Measurements from ENCODE around the gene EVA1C. TPM values are rescaled to one million over a fixed set of nuclear protein-coding genes. Genes with fewer than 3 reads are reported as not detected.

The EVA1C gene
- total and polyA plus RNA-seq, 2 donors from 2014 or later = 13.8 to 63.4 TPM

DNA sequence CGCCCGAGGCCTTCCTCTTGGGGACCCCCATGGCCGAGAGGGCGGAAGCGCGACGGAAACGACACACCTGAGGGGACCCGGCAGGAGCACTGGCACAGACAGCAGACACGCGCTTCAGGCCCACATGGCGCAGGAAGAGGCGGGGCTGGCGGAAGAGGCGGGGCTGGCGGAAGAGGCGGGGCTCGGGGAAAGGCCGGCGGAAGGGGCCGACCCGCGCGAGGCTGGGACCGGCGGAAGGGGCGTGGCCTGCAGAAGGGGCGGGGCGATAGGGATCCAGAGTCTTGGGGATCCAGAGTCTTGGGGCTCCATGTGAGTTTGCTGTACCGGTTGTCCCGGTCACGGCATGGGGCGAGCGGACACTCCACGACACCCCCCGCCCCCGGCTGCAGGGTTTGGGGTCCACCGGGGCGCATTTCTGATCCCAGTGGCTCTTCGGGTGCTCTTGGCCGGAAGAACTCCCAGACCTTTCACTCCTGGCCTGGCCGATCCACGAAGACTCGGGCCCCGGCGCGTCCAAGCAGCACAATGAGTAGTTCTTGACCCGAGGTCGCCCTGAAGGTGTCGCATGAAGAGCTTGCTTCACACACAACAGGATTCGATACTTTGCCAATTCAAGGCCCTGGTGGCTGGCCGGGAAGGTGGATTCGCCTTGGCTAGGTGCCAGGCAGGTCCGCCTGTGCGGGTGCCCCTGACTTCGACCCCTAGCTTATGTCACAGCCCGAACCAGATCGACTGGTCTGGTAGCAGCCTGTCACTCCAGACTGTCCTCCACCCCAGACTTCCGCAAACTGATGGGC lies 19.4 kb upstream of the EVA1C start, which contains the start of gene URB1:
TSS of gene URB1 (minus strand) at position 133 of the 797 bp plus-strand sequence. CDS start at position 31, 102 bp downstream.
- Histone ChIP-seq H3K27me3 (ENCODE audit: control insufficient read depth, insufficient read depth, low read length) (no peaks in the 10 kb centered on the region), H3K4me1 (ENCODE audit: control insufficient read depth in 2 of 3, insufficient read depth in 2 of 3, low read depth in 1 of 3, low read length in 3 of 3) (peaks cover 4 to 8% (median 6%) of the 10 kb centered on the region in 3 donors), H3K9me3 (ENCODE audit: control insufficient read depth in 2 of 3, insufficient read depth in 1 of 3, low read length in 3 of 3) (no peaks in the 10 kb centered on the region), H3K36me3 (ENCODE audit: control insufficient read depth in 2 of 3, insufficient read depth in 3 of 3, low read length in 3 of 3) (no peaks in the 10 kb centered on the region), H3K27ac (ENCODE audit: low read depth in 2 of 2, low read length in 2 of 2) (peak within 1 kb of the TSS; percentile 63 to 91), H3K9ac (ENCODE audit: low read length in 3 of 3) (peak within 1 kb of the TSS; percentile 57 to 85 (median 63)), H3K4me3 (ENCODE audit: low read length in 3 of 3) (peak within 1 kb of the TSS; percentile 79 to 95 (median 85))
- peak; percentile 94 to 98 (median 95) for DNase-seq
- TF ChIP-seq CTCF (IDR thresholded peaks at IDR 0.05; ENCODE audit: borderline replicate concordance, extremely low read depth, insufficient read depth) = no peak
- intact Hi-C loops (cut with DNase I) = no loop called here
- no peak for FAIRE-seq

DNA sequence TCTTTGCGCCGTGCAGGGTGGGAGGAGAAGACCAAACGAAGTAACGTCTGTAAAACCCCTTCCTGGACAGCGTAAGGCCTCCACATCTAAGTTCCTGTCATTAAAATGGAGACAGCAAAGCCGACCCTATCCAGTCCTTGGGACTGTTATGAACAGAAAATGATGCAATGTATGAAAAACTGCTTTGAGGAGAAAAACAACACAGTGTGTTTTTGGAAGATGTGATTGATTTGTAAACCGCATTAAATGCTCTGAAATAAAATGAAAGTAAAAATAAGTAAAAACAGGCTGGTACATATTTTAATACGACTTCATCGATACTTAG lies 18.9 kb upstream of the EVA1C start:
- DNase-seq (no peak), FAIRE-seq (no peak)
- Histone ChIP-seq H3K4me3 (ENCODE audit: low read length in 3 of 3) (peak overlapping the region; percentile 51 to 85 (median 79)), H3K9me3 (ENCODE audit: control insufficient read depth in 2 of 3, insufficient read depth in 1 of 3, low read length in 3 of 3) (no peaks in the 10 kb centered on the region), H3K36me3 (ENCODE audit: control insufficient read depth in 2 of 3, insufficient read depth in 3 of 3, low read length in 3 of 3) (no peaks in the 10 kb centered on the region), H3K27me3 (ENCODE audit: control insufficient read depth, insufficient read depth, low read length) (no peaks in the 10 kb centered on the region), H3K4me1 (ENCODE audit: control insufficient read depth in 2 of 3, insufficient read depth in 2 of 3, low read depth in 1 of 3, low read length in 3 of 3) (peaks cover 4 to 8% (median 6%) of the 10 kb centered on the region in 3 donors), H3K27ac (ENCODE audit: low read depth in 2 of 2, low read length in 2 of 2) (peak overlapping the region; percentile 63 to 91), H3K9ac (ENCODE audit: low read length in 3 of 3) (peak overlapping the region in 2 of 3 donors; percentile 57 to 85)
- intact Hi-C loops (cut with DNase I) = no loop called here
- TF ChIP-seq CTCF (IDR thresholded peaks at IDR 0.05; ENCODE audit: borderline replicate concordance, extremely low read depth, insufficient read depth) = no peak

GRCh38 chr21:32403201-32403777 lies 9.2 kb upstream of the EVA1C start:
- H3K4me3 ChIP-seq (ENCODE audit: low read length in 3 of 3) = no peak overlapping the region
- H3K27ac ChIP-seq (ENCODE audit: low read depth in 2 of 2, low read length in 2 of 2) = no peak overlapping the region
- DNase-seq (peak in 4 of 5 donors; percentile 76 to 93 (median 83)), FAIRE-seq (no peak)
- no peaks in the 10 kb centered on the region for H3K36me3 ChIP-seq (ENCODE audit: control insufficient read depth in 2 of 3, insufficient read depth in 3 of 3, low read length in 3 of 3)
- H3K9ac ChIP-seq (ENCODE audit: low read length in 3 of 3) = no peak overlapping the region
- no peaks in the 10 kb centered on the region for H3K27me3 ChIP-seq (ENCODE audit: control insufficient read depth, insufficient read depth, low read length)
- peaks cover 0 to 7% (median 0%) of the 10 kb centered on the region in 3 donors for H3K4me1 ChIP-seq (ENCODE audit: control insufficient read depth in 2 of 3, insufficient read depth in 2 of 3, low read depth in 1 of 3, low read length in 3 of 3)
- intact Hi-C loops (cut with DNase I) = loop anchor here (10.0 kb wide), 1 partner anchor 192 kb away; no protein-coding TSS in a partner anchor
- TF ChIP-seq CTCF (IDR thresholded peaks at IDR 0.05; ENCODE audit: borderline replicate concordance, extremely low read depth, insufficient read depth) = peak; percentile 61
- no peaks in the 10 kb centered on the region for H3K9me3 ChIP-seq (ENCODE audit: control insufficient read depth in 2 of 3, insufficient read depth in 1 of 3, low read length in 3 of 3)
